Measurements from ENCODE around the gene STYK1. TPM values are rescaled to one million over a fixed set of nuclear protein-coding genes. Genes with fewer than 3 reads are reported as not detected.

The STYK1 gene
- total RNA-seq, 4 donors from 2014 or later: 3.4 to 11.7 (median 8.2) TPM

DNA sequence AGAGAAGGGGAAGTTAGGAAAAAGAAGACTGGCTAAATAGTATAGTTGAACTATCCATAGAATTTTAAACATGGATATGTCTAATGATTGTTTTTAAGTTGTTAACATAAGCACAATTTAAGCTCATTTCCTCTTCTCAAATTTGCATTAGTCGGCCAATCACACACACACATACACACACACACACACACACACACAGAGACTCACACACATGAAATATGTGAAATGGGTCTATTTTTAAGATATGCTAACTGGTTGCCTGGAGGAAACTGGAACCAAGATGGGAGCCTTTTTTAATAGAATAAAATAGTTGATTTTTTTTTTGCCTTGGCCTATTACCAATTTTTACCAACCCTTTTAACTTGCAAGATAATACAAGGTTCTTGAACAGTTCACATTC lies 24.0 kb upstream of the STYK1 start:
- Histone ChIP-seq H3K9me3 (no peaks in the 10 kb centered on the region), H3K36me3 (peaks cover 15 to 92% (median 38%) of the 10 kb centered on the region in 3 donors), H3K27ac (no peak overlapping the region), H3K27me3 (no peaks in the 10 kb centered on the region), H3K4me1 (peaks cover 0 to 7% (median 0%) of the 10 kb centered on the region in 3 donors), H3K4me3 (no peak overlapping the region)
- TF ChIP-seq POLR2A (IDR thresholded peaks at IDR 0.05) (no peak), CTCF (IDR thresholded peaks at IDR 0.05) (no peak)
- intact Hi-C loops (cut with DNase I): no loop called here
- WGBS, 2 donors: 83 to 95% methylated on average over 1 of the region's 1 CpG
- DNase-seq: no peak

DNA sequence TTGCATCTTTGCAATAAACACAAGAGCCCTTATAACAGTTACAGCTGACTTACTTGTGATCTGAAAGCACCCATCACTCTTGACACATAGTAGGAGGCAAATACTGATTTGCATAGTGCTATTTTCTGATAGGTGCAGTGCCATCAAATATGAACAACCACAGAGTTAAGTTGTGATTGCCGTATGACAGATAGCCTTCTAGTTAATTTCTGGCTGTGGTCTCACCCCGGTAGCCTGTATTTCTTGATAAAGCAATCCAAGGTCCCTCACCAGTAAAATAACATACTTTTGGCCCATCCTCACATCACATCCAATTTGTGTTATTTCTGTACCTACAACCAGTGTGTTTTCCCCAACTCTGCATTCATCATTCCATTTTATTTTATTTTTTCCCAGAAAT lies 23.3 kb upstream of the STYK1 start:
- Histone ChIP-seq H3K27ac (no peak overlapping the region), H3K4me1 (peaks cover 0 to 7% (median 0%) of the 10 kb centered on the region in 3 donors), H3K36me3 (peaks cover 15 to 85% (median 35%) of the 10 kb centered on the region in 3 donors), H3K4me3 (no peak overlapping the region), H3K27me3 (no peaks in the 10 kb centered on the region), H3K9me3 (no peaks in the 10 kb centered on the region)
- WGBS, 2 donors: 95 to 100% methylated on average over 2 of the region's 2 CpGs
- intact Hi-C loops (cut with DNase I): no loop called here
- TF ChIP-seq POLR2A (IDR thresholded peaks at IDR 0.05) (no peak), CTCF (IDR thresholded peaks at IDR 0.05) (no peak)
- no peak for DNase-seq

- intact Hi-C loops (cut with DNase I): no loop called here
- WGBS, 2 donors: 94% methylated on average over 2 of the region's 2 CpGs
Measured at GRCh38 chr12:10690906-10691305, 17.1 kb upstream of the STYK1 start.

DNA sequence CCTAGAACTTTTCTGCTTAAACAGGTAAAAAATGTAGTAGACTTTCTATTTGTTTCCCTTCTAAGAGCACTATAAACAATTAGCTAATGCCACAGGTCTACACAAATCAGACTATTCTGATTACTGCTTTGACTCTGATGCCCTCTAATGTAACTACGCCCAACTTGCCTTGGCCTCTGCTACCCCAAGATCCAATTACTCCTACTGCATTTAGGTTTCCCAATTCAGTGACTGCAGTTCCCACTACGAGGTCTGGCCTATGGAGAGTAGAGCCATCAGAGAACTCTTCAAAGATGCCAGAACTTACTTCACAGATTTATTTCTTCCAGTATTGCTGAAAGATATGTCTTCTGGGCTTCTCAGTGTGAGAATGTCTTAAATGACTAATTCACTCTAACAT lies 15.3 kb upstream of the STYK1 start:
- no peak for DNase-seq
- WGBS, 2 donors: 56 to 73% methylated on average over 2 of the region's 2 CpGs
- intact Hi-C loops (cut with DNase I): no loop called here
- TF ChIP-seq CTCF (IDR thresholded peaks at IDR 0.05) (no peak), POLR2A (IDR thresholded peaks at IDR 0.05) (no peak)
- no peak overlapping the region for H3K4me3 ChIP-seq
- H3K9me3 ChIP-seq: no peaks in the 10 kb centered on the region
- H3K27ac ChIP-seq: no peak overlapping the region
- no peaks in the 10 kb centered on the region for H3K4me1 ChIP-seq
- peaks cover 0 to 9% (median 0%) of the 10 kb centered on the region in 3 donors for H3K36me3 ChIP-seq
- no peaks in the 10 kb centered on the region for H3K27me3 ChIP-seq

More at GRCh38 chr12:10690906-10691305, 17.1 kb upstream of the STYK1 start:
- TF ChIP-seq POLR2A (IDR thresholded peaks at IDR 0.05): no peak
- no peak for TF ChIP-seq CTCF (IDR thresholded peaks at IDR 0.05)
- Histone ChIP-seq H3K36me3 (peaks cover 0 to 24% (median 0%) of the 10 kb centered on the region in 3 donors), H3K27ac (no peak overlapping the region), H3K4me1 (no peaks in the 10 kb centered on the region), H3K9me3 (no peaks in the 10 kb centered on the region), H3K27me3 (no peaks in the 10 kb centered on the region), H3K4me3 (no peak overlapping the region)
- no peak for DNase-seq

DNA sequence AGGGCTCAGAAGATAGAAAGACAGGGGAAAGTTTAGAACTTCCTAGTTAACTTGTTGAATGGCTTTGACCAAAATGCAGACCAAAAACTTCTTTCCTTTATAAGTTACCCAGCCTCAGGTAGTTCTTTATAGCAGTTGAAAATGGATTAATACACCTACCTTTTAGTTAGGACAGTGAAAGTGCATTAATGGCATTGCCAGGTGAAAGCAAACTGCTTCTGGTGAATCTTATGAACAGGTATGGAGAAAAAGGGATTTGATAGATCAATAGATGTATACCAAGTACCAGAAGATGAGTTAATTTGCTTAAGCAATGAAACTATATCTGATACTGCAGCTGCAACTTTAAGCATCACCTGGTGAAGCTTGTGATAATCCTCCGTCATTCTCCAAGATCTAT lies 14.2 kb upstream of the STYK1 start:
- TF ChIP-seq CTCF (IDR thresholded peaks at IDR 0.05) (no peak), POLR2A (IDR thresholded peaks at IDR 0.05) (no peak)
- Histone ChIP-seq H3K4me1 (no peaks in the 10 kb centered on the region), H3K9me3 (no peaks in the 10 kb centered on the region), H3K36me3 (no peaks in the 10 kb centered on the region), H3K27ac (no peak overlapping the region), H3K27me3 (no peaks in the 10 kb centered on the region), H3K4me3 (no peak overlapping the region)
- WGBS, 2 donors: 80 to 94% methylated on average over 1 of the region's 1 CpG
- intact Hi-C loops (cut with DNase I): no loop called here
- no peak for DNase-seq
